GM18519 (cell line): ENCODE results near the gene SIL1.
"Not testable (repeated sequence)": the region's sequence is repeated elsewhere in the genome, so short reads cannot be mapped to it uniquely, and the experiment has no call there.

Experiments
- ATAC-seq: cut with Tn5 transposase; IDR thresholded peaks from one replicate; pipeline ENCODE4 v1.9.1; 2021; ENCODE audit warnings: mild to moderate bottlenecking, moderate library complexity; ENCODE audit not compliant: unreplicated experiment, low FRiP score

SIL1 gene

GRCh38 chr5:139079225-139079990, 118.8 kb downstream of the SIL1 start:
- ATAC-seq = no peak

GRCh38 chr5:139078345-139078744, 119.8 kb downstream of the SIL1 start:
- ATAC-seq = no peak

- no peak for ATAC-seq
These were observed 120.3 kb downstream of the SIL1 start for GRCh38 chr5:139077899-139078298.

GRCh38 chr5:139076111-139076510, 122.1 kb downstream of the SIL1 start:
- ATAC-seq = no peak

- no peak for ATAC-seq
These were observed 122.8 kb downstream of the SIL1 start for GRCh38 chr5:139075066-139076050.

- ATAC-seq = not testable (repeated sequence)
These were observed 124.2 kb downstream of the SIL1 start for GRCh38 chr5:139073956-139074355.

GRCh38 chr5:139068494-139069151, 129.5 kb downstream of the SIL1 start:
- ATAC-seq = no peak

GRCh38 chr5:139068060-139068459, 130.1 kb downstream of the SIL1 start:
- ATAC-seq = no peak

GRCh38 chr5:139065306-139065705, 132.9 kb downstream of the SIL1 start:
- no peak for ATAC-seq

- no peak for ATAC-seq
These were observed 133.6 kb downstream of the SIL1 start for GRCh38 chr5:139064613-139065012.

GRCh38 chr5:139063664-139064054, 134.5 kb downstream of the SIL1 start:
- ATAC-seq = no peak

GRCh38 chr5:139062910-139063663, 135.1 kb downstream of the SIL1 start:
- no peak for ATAC-seq

- no peak for ATAC-seq
These were observed 136.3 kb downstream of the SIL1 start for GRCh38 chr5:139061856-139062255.

GRCh38 chr5:139061274-139061673, 136.9 kb downstream of the SIL1 start:
- no peak for ATAC-seq

GRCh38 chr5:139058121-139058520, 140.0 kb downstream of the SIL1 start:
- ATAC-seq = no peak

- not testable (repeated sequence) for ATAC-seq
These were observed 140.9 kb downstream of the SIL1 start for GRCh38 chr5:139057045-139057939.

- no peak for ATAC-seq
These were observed 145.2 kb downstream of the SIL1 start for GRCh38 chr5:139052975-139053374.

GRCh38 chr5:139051392-139051791, 146.8 kb downstream of the SIL1 start:
- no peak for ATAC-seq

GRCh38 chr5:139050432-139050831, 147.7 kb downstream of the SIL1 start:
- no peak for ATAC-seq
